HG02884 (cell line): ENCODE measurements around the gene FLNA.

Source experiments
- ATAC-seq: cut with Tn5 transposase; IDR thresholded peaks from one replicate; pipeline ENCODE4 v1.9.1; 2021; ENCODE audit warnings: mild to moderate bottlenecking, moderate library complexity; ENCODE audit not compliant: unreplicated experiment

The FLNA gene

DNA sequence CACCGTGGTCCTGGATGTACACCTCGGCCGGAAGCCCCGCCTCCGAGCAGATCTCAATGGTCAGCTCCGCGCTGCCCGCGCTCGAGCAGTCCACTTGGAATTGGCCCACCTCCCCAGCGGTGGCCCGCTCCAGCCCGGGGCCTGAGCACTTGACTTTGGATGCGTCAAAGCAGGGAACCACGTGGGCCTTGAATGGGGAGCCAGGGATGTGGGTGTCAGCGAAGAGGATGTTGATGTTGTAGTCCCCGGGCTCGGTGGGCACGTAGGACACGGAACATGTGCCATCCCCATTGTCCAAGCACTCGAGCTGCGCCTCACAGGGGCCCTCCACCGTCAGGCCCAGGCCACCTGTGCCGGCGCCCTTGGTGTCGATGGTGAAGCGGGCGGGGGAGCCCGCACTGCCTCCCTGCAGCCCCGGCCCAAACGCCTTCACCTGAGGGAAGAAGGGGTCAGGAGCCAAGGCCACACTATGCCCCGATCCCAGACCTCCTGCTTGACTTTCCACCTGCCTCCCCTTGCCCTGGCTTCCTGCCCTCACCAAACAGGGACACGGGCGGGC lies 14.2 kb downstream of the FLNA start:
- no peak for ATAC-seq

DNA sequence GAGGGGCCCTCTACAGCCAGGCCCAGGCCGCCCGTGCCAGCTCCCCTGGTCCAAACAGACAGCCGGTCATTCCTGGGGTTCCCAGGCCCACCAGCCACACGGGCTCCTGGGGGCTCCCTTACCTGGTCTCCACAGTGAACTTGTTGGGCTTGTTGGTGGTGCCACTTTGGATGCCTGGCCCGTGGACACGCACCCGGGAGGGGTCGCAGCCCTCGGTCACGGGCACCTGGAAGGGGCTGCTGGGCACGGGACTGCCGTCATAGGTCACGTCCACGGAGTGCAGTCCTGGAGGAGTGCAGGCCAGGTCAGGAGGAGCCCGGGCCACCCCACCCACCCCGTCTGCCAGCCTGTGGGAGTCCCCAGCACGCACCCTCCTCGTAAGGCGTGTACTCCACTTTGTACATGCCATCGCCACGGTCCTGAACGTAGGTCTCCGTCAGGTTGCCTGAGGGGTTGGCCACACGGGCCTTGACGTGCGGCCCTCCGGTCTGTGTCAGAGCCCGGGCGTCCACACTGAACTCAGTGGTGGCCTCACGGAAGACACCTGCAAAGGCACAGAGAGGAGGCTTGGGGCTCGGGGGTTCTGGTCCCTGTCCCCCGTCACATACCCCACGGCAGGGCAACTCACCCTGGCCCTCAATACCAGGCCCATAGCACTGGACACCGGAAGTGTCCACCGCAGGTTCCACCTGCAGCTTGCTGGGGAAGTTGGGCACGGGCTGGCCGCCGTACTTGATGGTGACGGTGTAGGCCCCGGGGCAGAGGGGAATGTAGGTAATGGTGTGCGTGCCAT lies 14.9 kb downstream of the FLNA start:
- no peak for ATAC-seq

- ATAC-seq, result no peak
Measured at GRCh38 chrX:154358829-154359228, 15.6 kb downstream of the FLNA start.

GRCh38 chrX:154358011-154358410 lies 16.4 kb downstream of the FLNA start:
- ATAC-seq, result no peak

DNA sequence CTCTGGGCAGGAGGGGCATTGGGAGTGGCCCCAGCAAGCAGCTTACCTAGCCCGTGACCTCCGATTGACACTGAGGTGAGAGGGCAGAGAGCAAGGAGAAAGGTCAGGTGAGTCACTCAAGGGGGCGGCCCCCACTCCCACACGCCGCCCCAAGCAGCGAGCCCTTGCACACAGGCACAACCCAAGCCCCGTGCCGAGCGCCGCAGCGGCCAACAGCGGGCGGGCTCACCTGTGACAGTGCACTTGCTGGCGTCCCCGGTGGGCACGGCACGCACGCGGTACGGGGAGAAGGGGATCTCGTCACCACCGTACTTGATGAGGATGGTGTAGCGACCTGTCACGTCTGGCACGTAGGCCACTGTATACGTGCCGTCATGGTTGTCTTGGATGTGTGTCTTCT lies 17.2 kb downstream of the FLNA start:
- no peak for ATAC-seq

GRCh38 chrX:154356596-154356995 lies 17.8 kb downstream of the FLNA start:
- no peak for ATAC-seq

DNA sequence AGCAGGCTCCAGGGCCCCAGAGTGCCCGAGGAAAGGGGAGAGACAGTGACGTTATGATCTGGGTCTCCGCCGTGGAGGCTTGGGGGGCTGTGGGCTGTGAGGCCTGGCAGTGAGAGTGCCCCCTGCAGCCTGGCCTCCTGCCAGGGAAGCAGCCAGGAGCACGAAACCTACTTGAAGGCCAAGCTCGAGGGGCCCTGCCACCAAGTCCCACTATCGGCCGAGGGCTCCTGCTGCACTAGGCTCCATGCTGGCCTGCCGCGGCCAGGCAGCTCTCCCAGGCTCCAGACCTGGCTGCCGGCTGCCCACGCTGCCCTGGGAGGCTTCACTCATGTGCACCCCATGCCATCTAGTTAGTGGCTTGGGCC lies 18.7 kb downstream of the FLNA start:
- ATAC-seq, result no peak

GRCh38 chrX:154355094-154355775 lies 19.2 kb downstream of the FLNA start:
- no peak for ATAC-seq

DNA sequence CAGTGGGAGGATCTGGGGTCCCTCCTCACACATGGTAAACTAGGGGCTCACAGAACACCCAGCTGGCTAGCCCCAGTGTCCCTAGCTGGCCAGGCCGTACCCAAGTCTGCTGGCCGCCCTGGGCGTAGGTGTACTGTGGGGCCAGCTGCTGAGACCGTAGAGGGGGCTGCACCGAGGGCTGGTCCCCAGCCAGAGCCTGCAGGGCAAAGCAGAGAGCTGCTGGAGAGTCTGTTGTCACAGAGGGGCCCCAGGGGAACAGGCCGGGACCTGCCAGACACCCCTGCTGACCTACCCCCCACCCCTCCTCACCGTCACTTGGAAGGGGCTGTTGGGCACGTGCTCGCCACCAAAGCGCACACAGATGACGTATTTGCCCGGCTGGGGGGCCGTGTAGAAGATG lies 19.9 kb downstream of the FLNA start:
- no peak for ATAC-seq

GRCh38 chrX:154354013-154354412 lies 20.4 kb downstream of the FLNA start:
- no peak for ATAC-seq

- no peak for ATAC-seq
Measured at GRCh38 chrX:154353172-154353843, 21.1 kb downstream of the FLNA start.

- ATAC-seq, result no peak
Measured at GRCh38 chrX:154352466-154352865, 22.0 kb downstream of the FLNA start.

DNA sequence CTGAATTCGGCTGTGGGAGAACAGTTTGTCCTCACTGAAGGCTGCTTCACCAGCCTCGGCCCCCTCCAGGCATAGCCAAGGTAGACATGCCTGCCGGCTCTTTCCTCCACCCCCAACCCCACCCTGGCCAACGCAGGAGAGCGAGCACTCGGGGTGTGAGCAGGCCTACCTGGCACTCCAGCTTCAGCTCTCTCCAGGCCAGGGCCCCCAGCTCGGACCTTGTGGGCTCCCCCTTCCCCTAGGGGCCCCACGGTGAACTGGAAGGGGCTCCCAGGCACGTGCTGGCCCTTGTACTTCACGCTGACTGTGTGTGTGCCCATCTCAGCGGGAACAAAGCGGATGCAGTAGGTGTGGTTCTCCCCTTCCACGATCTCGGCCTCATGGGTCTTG lies 22.4 kb downstream of the FLNA start:
- ATAC-seq, result no peak

GRCh38 chrX:154351183-154352011 lies 23.0 kb downstream of the FLNA start:
- ATAC-seq, result no peak

DNA sequence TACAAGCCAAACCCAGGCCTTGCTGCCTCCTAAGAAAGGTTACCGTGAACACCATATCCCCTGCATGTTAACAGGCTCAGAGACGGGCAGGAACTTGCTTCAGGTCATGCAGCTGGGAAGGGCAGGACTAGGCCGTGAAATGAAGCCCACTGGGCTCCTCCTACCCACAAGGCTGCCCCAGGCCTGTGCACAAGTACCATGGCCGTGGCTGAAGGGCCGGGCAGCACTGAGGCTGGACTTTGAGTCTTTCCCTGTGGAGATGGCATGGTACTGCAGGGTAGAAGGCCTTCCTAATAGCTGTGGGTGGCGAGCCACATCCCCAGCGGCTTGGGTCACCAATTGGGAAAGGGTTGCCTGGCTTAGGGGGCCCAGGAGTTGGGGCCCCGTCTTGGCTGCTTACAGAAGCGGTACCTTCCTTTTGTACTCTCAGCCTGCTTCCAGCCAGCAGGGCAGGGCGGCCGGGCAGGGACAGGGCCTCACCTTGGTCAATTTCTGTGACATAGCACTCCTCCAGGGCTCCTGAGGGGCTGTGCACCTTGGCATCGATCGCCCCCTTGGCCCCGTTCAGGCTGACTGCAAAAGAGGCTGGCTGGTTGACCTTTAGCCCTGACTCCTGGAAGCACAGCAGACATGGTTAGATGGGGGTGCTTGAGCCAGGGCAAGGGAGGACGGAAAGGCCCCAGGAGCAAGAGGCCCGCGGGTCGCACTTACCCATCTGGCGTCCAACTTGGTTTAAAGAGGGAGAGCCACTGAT lies 23.8 kb downstream of the FLNA start:
- no peak for ATAC-seq

- no peak for ATAC-seq
Measured at GRCh38 chrX:154349979-154350378, 24.5 kb downstream of the FLNA start.

DNA sequence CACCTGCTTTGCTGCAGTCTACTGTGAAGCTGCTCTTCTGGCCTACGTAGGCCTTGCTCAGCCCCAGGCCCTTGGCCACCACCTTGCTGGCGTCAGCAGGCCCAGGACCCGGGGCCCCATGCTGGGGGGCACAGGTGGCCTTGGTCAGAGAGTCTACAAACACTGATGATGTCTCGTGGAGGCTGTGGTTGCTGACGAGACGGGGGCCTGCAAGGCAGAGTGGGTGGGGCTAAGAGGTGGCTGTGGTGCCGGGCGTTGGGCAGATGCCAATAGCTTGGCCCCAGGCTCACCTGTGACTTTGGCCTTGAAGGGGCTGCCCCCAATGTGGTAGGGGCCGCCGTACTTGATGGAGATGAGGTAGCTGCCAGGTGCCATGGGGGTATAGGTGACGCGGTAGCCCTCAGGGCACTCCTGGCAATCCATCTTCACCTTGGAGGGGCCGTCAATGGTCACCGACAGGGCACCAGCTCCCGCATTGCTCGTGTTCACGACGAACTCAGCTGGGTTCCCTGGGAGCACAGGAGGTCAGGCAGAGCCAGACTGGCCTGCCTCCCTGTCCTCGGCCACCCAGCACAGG lies 25.0 kb downstream of the FLNA start:
- no peak for ATAC-seq

DNA sequence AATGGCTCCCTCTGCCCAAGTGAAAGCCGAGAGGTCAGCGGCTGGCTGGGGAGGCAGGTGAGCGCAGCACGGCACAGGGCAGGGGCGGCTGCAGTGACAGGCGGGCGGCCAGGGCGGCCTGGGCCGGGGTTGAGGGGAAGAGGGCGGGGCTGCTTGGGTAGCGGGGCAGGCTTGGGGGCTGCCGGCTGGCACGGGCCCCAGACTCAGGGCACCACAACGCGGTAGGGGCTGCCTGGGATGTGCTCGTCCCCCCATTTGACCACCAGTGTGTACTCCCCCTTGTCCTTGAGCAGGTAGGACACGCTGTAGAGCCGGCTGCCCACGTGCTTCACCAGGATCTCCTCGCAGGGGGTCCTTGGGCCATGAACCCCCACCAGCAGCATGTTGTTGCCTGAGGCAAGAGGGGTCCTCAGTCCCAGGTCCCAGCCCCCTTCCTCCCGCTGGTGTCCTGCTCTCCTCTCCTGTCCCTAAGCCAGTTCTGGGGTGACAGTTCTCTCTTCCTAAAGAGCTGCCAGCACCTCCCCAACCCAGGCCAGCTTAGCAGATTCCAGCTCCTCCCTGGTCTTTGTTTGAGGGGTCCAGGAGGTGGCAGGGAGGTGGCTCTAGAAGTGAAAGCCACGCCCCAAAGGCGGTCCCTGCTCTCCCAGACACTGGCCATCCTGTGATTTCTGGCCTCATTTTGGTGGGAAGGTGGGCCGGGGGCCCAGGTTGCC lies 25.6 kb downstream of the FLNA start:
- ATAC-seq, result no peak

DNA sequence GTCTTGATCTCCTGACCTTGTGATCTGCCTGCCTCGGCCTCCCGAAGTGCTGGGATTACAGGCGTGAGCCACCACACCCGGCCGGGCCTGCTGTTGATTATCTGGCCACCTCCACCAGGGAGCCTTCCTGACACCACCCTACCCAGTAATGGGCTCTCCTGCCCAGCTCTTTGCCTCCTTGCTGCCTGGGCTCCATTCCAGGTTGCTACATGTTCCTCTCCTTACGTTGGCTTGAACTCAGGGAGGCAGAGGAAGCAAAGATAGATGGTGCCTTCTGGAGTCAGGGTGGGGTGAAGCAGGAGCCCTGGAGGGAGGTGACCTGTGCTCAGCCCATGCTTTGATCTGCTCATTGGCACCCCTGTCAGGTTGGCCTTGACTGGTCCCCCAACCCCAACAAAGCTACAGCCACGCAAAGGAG lies 26.3 kb downstream of the FLNA start:
- ATAC-seq, result no peak
